Stimulated activated CD4-positive, alpha-beta T cell treated with anti-CD3 and anti-CD28 coated beads, Interleukin-12 subunit alpha, Interleukin-12 subunit beta, amount 100 ng/mL, for 4 hours (primary cell): ENCODE measurements around the gene FRAS1.

ENCODE experiments used
- DNase-seq: peaks from one replicate; pipeline ENCODE4 v3.0.0-alpha.2; 2020

FRAS1 gene

DNA sequence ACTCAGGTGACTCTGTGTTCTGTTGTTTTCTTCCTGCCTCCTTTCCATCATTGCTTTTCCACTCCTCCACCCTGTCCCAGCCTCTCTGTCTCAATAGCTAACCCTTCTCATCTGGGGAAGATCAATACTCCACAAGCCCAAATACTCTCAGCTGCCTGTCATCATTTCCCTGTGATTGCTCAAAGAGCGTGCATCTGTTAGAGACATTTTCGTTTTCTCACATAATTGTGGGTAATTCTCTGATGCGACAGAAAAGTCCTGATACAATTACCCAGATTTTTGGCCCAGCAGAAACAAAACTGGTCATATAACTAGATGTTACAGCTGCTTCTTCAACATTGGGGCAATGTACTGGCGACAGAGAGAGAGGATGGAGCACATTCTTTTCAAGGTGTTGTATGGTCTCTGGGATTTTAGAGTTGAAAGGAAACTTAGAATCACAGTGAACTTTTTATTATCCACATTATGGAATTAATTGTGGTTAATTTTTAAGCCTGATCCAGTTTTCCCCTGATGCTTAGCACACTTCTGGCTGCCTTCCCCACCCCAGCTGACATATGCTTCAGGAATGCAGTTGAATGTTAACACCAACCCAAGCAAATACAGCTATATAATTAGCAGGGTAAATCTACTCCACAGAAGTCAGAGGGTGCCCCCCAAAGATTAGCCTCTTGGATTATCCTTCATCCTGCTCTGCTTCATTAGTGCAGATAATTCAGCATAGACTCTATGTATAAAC lies 323.0 kb downstream of the FRAS1 start:
- DNase-seq = no peak

DNA sequence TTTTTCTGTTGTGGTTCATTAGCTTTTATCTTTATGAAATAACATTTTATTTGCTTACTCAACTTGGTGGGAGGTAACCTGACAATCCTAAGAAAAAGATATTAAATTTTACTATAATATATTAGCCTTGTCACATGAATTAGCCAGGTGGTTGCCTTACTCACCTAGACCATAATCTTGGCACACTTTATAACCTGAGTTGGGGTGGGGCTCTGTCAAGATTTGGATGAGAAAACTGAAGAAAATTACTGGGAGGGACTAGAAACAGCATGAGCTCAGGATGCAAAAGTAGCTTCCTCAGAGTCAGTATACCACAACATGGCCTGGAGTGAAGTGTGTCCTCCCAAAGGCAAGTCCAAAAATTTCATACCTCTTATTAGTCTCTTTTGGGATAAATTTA lies 329.6 kb downstream of the FRAS1 start:
- no peak for DNase-seq

DNA sequence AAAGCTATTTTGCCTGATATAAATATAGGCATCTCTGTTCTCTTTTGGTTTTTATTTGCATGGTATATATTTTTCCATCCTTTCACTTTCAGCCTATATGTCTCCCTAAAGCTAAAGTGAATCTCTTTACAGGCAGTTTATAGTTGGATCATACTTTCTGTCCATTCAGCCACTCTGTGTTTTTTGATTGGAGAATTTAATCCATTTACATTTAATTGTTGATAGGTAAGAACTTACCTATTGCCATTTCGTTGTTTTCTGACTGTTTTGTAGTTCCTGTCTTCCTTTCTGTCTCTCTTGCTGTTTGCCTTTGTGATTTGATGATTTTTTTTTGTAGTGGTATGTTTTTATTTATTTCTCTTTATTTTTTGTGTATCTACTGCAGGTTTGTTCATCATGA lies 338.5 kb downstream of the FRAS1 start:
- no peak for DNase-seq

DNA sequence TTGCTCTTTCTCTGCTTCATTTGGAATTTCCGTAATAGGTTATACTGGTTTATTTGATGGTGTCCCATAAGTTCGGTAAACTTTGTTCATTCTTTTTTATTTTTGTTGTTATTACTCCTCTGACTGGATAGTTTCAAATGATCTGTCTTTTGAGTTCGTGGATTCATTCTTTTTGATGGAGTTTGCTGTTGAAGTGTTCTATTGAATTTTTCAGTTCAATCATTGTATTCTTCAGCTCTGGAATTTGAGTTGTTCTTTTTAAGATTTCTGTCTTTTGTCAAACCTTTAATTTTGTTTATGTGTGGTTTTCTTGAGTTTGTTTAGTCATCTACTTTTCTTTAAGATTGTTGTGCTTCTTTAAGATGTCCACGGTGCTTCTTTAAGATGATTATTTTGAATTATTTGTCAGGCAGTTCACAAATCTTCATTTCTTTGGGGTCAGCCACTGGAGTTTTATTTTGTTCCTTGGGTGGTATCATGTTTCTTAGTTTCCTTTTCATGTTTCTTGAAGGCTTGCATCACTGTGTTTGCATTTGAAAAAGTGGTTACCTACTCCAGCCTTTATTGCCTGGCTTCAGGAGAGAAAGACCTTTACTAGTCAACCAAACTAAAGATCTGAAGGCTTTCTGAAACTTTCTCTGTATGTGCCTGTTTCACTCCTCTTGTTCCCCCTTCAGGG lies 339.6 kb downstream of the FRAS1 start:
- DNase-seq = no peak

DNA sequence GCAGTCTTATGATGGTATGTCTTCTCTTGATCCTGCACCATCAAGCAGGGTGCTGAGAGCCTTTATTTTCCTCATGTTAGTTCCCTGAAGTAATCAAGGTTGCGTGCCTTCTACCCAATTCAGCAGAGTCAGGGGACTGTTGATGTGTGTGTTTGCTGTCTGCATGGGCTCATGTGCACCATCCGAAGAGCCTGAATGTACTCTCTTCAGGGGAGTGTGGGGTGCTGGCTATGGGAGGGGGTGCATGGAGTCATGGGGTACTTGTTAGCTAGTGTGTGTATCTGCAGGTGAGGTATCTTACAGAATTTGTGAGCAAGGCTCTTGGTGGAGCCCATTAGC lies 340.1 kb downstream of the FRAS1 start:
- no peak for DNase-seq

DNA sequence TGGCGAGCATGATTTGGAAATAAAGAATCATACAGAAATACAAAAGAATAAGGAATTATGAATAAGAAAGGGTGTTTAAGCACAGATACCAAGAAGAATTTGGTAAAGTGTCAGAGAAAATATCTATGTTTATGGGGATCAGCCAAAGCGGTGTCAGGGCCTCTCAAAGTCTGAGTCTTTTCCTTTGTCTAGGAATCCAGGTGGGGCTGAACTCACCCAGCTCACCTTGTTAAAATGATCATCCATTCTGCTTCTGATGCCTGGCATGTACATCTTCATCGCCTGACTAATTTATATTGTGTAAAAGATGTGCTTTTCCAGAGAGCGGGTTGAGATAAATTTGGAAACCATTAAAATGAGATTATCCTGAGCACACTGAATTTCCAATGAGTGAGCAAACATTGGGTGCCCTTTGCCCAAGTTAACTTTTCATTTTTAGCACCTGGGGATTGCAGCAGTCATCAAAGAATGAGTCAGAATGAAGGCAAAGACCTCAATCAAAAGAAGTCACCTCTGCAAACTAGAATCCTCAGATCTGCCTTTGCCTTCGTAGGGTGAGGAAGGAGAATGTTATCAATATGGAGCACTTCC lies 352.6 kb downstream of the FRAS1 start:
- DNase-seq = no peak

DNA sequence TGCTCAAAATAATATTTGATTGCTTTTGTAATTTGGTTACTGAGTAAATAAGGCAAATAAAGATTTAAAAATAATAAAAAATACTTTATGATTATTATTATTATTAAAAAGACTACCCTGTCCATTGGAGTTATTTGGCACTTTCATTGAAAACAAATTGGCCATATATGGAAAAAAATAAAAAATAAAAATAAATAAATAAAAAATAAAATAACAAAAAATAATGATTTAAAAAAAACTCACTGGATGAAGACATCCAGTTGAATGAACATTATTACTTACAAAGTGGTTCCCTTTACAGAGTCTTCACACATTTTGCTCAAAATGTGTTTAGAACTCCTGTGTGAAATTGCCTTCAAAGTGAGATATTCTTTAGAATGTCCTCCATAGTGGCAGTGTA lies 353.1 kb downstream of the FRAS1 start:
- no peak for DNase-seq

DNA sequence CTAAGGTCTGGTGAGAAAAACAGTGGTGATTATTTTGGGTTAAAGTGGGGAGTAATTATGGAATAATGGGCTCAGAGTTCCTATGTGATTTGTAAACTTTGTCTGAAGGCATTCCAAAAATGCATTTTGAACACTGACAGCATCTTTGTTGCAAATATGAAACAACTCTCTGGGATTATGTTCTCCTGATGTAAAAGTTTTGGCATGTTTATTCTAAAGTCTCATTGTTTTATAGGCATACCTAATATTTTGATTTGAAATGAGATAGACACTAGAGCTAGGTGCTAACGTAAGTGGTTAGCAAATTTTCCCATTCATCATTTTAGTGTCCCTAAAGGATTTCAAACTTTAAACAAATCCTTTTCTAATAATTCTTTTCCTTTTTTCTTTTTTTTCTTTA lies 353.6 kb downstream of the FRAS1 start:
- DNase-seq = no peak

DNA sequence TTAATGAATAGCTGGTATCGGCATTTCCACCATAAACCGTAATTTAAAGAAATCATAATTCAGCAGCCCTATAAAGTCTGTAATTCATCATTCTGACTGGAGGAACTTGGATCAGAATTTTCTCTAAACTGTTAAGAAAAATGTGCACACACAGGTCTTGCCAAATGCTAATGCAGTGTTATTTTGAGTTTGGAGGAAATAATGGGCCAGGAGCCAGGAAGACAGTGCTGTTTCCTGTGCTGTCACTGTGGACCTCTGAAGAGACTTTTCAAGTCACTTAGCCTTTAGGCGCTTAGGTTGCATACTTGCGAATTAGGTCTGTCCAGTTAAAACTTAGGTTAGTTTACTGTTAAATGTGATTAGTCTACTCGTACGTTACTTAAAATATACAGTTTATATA lies 357.0 kb downstream of the FRAS1 start:
- no peak for DNase-seq

DNA sequence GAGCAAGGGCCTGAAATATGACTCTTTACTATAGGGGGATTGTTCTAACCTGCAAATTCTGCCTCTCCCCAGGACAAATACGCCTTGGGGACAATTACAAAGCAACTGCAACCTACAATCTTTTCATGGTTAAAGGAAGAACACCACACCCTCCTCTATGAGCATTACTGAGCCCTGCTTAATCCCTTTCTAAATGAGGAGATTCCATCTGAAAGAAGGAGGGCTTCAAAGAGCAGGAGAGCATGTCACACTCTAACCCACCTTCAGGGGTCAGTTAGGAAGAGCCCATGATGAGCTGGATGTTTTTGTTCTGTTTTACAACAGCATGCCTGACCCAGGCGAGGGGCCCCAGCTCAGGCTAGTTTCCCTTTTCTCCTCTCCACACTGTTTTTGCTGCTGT lies 360.5 kb downstream of the FRAS1 start:
- no peak for DNase-seq

DNA sequence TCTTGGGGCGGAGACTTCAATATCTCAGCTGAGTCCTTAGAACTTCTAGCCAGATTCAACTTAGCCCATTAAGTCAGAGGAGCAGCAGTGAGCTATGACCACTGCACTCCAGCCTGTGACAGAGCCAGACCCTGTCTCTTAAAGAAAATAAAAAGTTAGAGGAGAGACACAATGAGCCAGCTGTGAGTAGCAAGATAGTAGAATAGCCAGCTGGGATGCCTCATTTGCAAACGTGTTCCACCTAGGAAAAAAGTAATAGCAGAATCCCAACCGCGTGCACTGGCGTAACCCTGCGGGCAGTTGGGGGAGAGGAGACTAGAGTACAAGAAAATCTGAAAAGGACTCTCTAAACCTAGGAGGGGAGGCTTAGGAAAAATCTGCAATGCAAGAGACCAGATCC lies 361.3 kb downstream of the FRAS1 start:
- no peak for DNase-seq

DNA sequence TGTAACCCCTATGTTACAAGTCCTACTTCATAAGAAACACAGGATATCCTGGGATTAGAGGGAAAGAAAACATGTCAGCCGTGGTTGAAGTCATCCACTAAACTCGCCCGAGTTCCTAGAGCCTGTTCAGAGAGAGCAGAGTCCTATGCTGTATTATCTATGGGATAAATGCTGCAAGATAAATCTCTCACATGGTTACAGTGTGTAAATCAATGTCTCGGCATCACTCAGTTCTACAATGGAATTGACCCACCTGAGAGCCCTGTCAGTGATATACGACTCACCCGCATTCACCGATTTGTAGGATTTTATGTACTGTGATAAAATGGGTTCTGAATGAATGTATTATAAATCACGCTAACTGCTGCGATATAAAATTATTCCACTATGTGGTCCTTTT lies 366.7 kb downstream of the FRAS1 start:
- no peak for DNase-seq

DNA sequence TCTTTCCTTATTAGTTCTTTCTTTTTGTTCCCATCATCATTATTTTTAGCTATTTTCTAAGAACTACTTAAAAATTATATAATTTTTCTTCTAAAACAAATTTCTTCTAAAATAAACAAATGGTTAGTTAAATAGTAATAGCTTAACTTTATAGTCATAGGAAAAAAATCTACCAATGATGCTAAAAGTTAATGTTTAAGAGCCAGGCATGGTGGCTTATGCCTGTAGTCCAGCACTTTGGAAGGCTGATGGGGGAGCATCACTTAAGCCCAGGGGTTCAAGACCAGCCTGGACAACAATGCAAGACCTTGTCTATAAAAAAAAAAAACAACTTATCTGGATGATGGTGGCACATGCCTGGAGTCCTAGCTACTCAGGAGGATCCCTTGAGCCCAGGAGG lies 367.3 kb downstream of the FRAS1 start:
- DNase-seq = no peak

DNA sequence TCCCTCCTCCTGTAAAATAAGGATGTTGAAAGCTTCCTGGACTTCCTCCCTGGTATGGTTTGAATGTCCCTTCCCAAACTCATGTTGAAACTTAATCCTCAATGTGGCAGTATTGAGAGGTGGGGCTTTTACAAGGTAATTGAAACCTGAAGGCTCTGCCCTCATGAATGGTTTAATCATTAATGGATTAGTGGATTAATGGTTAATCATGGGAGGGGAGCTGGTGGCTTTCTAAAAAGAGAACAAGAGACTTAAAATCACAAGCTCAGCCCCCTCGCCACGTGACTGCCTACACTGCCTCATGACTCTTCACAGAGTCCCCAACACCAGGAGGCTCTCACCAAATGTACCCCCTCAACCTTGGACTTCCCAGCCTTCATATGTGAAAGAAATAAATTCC lies 369.8 kb downstream of the FRAS1 start:
- no peak for DNase-seq

DNA sequence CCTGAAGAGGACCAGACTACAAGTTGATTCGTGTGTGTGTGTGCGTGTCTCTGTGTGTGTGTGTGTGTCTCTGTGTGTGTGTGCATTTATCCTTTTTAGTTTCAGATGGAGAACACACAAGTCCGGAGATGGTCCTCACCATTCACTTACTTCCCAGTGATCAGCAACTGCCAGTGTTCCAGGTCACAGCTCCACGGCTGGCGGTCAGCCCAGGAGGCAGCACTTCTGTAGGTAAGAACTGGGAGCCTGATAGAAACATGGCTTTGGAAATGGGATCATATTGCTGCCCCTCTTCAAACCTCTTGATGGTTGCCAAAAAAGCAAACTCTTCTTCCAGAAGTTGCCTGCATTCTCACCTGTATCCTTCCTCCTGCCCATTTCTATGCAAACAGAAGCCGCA lies 371.9 kb downstream of the FRAS1 start:
- no peak for DNase-seq

DNA sequence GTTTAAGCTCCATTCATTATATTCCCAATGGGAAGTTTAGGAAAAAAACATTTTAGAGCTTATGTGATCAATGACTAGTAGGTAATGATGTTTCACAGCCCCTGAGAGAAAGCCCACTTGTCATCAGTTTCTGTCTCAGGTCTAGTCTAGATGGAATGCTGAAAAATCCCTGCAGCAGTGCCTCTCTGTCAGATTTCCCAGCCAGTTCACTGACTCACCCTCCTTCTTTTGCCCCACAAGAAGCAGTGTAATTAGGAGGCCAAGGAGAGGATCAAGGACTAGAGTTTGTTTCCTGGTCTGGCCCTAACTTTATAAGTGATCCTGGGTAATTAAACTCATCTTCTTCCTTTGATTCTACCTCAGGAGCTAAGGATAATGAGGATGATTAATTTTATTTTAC lies 375.8 kb downstream of the FRAS1 start:
- DNase-seq = no peak

DNA sequence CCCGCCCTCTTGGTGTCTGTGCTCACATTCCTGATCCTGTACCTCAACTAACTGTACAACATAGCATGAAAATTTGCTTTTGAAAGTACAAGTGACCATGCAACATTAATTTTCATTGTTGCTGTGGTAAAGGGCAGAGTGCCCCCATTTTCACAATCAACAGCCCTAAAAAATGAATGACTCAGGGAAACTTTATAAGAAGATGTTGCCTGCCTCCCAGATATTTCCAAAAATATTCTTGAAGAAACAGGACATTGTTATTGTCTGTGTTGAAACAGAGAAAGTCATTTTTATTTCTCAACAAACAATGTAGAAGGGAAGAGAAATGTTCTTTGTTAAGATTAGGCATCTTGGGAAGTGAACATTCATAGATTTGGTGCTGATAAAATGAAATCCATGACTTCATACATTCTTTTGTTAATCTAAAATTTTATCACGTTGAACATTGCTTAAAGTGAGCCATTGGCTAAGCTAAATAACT lies 380.5 kb downstream of the FRAS1 start:
- DNase-seq = no peak

DNA sequence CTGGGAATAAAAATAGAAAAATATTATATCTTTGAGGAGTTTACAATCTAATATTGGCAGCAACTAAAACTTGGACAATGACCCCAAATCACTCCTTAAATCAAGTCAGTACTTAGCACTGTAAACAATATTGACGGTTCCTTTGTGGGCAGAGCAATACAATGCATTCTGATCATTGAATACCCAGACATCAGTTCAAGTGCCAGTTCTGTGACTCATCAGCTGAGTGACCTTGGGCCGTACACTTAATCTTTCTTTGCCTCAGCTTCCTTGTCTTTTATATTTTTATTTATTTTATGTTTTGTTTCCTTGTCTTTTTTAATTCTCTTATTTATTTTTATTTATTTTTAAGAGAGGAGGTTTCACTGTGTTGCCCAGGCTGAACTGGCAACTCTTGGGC lies 382.2 kb downstream of the FRAS1 start:
- DNase-seq = no peak

DNA sequence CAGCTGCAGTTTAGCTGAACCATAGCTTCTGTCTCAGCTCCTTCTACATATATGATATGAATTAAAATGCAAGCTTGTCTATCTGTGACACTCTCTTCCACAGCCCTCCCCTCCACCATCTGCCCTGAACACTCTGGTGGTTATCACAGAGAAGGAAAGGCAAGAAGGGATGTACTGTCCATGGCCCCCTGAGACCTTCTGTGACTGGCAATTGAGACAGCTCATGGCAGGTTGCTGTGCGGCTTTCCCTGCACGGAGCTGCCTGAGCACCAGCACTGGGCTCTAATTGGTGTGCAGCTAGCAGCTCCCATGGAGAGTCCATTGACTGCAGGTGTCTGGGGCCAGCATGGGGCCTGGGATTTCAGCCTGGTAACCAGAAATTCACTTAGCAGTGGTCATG lies 384.6 kb downstream of the FRAS1 start:
- no peak for DNase-seq

DNA sequence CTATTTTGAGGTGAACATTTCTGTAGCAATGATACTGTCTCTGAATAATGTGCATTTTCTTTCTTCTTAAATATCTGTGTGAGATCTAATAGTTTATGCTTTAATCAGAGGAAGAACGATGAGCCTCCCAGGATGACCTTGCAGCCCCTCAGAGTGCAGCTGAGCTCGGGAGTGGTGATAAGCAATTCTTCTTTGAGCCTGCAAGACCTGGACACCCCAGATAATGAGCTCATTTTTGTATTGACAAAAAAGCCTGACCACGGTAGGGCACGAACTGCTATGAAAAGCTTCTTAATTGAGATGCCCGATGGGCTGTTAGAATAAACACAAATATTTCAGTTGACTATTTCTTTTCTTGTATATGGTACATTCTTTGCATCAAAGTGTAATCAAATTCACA lies 389.5 kb downstream of the FRAS1 start:
- DNase-seq = no peak

DNA sequence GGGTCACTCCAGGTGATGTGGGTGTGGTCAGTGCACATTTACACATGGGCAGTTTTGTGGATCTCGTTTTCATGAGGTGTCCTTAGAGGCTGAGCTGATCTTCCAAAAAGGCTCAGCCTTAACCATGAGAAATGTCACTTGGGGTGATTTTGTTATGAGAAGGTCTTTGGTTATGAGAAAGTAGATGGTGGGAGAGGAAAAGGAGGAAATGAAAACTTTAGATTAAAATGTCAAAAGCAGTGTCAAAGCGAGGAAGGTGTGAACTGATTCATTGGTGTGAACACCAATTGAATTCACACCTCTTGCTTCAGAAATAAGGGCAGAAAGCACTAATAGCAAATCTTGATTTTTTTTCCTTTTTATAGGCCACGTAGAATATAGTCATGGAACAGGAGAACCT lies 394.3 kb downstream of the FRAS1 start:
- no peak for DNase-seq

DNA sequence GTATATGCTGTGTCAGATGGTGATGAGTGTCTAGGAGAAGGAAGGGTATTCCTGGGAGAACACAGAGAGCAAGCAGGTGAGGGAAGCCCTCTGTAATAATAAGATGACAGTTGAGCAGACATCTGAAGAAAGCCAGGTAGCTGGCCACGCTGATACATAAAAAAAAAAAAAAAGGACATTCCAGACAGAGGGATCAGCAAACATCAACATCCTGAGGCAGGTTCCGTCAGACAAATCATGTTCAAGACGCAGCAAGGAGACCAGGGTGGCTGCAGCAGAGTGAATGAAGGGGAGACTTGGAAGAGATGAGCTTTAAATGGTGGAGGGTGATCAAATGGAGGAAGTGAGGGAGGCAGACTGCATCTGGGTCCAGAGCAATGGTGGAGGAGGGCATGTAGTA lies 396.9 kb downstream of the FRAS1 start:
- no peak for DNase-seq

DNA sequence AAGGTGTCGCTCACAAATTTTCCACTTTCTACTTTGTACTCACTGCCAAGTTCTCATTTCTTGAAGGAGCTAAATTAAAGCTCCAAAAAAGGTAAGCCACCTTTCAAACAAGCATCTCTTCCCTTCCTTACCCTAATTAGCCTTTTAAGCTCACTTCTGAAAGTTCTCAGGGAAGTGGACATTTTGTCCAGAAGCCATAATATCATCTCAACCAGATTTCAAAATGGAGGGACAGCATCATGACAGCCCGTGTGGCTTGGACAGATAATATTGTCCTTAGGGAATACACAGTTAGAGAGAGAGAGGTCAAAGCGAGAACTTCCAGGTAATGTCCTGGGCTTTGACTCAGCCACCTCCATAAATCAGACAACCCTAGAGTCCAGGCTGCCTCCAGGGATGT lies 400.6 kb downstream of the FRAS1 start:
- DNase-seq = no peak

DNA sequence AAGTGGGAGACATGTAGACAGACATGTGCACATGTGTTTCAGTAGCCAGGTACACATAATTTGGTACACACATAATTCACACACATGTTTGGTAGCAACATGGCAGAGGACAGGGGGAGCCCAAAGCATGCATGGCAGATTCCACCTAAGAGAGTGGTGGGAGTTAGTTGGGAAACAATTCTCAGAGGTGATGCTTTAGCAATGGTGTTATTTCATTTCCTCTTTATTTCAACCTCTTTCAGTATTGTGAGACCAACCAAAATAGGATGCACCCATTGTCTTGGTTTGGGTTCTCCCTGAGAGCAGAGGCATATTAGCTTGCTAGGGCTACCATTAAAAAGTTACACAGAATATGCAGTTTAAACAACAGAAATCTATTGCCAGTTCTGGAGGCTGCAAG lies 402.2 kb downstream of the FRAS1 start:
- no peak for DNase-seq

DNA sequence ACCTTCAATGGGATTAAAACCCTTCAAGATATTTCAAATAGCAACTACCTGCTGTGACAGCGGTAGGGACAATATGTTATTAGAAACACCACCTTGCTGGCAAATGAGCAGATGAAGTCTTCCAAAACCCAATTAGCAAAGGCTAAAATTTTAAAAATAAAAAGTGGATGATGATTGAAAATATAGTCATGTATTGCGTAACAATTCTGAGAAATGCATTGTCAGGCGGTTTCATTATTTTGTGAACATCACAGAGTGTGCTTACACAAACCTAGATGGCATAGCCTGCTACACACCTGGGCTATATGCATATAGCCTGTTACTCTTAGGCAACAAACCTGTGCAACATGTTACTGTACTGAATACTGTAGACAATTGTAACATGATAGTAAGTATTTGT lies 403.2 kb downstream of the FRAS1 start:
- no peak for DNase-seq
